ENCODE data around the gene FAM83D.

DNA sequence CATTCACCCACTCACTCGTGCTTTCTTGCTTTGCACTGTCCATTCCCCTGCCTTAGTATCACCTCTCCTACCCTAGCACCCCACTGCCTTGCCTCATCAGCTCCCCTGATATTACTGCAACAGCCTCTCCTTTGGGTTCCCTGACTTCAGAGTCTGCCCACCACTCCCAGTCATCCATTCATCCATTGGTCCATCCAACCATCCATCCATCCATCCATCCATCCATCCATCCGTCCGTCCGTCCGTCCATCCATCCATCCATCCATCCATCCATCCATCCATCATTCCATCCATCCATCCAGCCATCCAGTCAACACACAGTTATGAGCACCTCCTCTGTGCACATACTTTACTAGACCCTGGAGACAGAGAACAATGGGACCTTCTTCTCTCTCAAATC is 22.9 kb upstream of the FAM83D start:
- TF ChIP-seq, protein P1, sequence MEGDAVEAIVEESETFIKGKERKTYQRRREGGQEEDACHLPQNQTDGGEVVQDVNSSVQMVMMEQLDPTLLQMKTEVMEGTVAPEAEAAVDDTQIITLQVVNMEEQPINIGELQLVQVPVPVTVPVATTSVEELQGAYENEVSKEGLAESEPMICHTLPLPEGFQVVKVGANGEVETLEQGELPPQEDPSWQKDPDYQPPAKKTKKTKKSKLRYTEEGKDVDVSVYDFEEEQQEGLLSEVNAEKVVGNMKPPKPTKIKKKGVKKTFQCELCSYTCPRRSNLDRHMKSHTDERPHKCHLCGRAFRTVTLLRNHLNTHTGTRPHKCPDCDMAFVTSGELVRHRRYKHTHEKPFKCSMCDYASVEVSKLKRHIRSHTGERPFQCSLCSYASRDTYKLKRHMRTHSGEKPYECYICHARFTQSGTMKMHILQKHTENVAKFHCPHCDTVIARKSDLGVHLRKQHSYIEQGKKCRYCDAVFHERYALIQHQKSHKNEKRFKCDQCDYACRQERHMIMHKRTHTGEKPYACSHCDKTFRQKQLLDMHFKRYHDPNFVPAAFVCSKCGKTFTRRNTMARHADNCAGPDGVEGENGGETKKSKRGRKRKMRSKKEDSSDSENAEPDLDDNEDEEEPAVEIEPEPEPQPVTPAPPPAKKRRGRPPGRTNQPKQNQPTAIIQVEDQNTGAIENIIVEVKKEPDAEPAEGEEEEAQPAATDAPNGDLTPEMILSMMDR (IDR thresholded peaks at IDR 0.05) = no peak
- no peak for TF ChIP-seq POLR2A (IDR thresholded peaks at IDR 0.05)

Measured in sigmoid colon (tissue), 3 donors.